GM18505 (cell line): Measurements from ENCODE around the gene PHC2.

ENCODE experiments used
- ATAC-seq: cut with Tn5 transposase; IDR thresholded peaks from one replicate; pipeline ENCODE4 v1.9.1; 2021; ENCODE audit not compliant: unreplicated experiment
- POLR2A ChIP-seq: IDR thresholded peaks from 4 replicates; pipeline ENCODE4 v1.6.1; 2011; ENCODE audit warnings: borderline replicate concordance; ENCODE audit not compliant: insufficient read depth, insufficient read length; ENCODE audit errors: extremely low read depth

Gene PHC2

DNA sequence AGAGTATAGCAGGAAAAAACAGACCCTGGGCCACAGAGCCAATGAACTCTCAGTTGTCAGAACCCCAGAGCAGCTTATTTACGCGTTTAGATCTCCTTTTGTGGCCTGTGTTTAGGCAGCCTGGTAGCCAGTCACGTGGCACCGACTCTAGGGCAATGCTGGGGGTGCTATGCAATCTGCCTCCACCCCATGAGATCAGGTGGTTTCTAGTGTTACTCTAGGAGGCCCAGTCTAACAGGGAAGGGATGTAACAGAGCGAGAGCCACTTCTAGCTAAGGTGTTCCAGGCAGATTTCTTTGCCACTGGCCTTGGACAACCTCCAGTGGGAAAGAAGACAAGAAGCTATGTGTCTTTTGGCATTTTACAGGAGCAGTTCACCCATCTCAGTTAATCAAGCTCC, 98.0 kb downstream of the PHC2 start:
- TF ChIP-seq POLR2A = no peak
- no peak for ATAC-seq

DNA sequence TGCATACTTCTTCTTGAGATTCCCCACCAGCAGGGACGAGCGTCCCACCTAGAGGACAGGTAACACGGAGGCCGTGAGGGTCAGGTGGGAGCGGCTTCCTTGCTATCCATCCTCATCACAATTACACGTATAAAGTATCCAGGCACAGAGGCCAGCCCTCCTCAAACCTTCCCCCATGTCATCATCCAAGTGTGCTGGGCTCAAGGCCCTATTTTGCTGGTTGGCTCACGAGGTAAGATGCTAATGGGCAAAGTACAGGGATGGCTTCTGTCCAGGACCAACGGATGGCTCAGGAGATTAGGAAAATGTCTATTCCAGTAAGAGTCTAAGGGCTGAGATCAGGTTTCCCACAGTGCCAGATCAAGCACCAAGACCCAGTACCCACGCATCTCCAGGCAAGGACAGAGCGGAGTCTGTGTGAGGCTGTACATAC, 98.5 kb downstream of the PHC2 start:
- no peak for TF ChIP-seq POLR2A
- ATAC-seq = no peak

DNA sequence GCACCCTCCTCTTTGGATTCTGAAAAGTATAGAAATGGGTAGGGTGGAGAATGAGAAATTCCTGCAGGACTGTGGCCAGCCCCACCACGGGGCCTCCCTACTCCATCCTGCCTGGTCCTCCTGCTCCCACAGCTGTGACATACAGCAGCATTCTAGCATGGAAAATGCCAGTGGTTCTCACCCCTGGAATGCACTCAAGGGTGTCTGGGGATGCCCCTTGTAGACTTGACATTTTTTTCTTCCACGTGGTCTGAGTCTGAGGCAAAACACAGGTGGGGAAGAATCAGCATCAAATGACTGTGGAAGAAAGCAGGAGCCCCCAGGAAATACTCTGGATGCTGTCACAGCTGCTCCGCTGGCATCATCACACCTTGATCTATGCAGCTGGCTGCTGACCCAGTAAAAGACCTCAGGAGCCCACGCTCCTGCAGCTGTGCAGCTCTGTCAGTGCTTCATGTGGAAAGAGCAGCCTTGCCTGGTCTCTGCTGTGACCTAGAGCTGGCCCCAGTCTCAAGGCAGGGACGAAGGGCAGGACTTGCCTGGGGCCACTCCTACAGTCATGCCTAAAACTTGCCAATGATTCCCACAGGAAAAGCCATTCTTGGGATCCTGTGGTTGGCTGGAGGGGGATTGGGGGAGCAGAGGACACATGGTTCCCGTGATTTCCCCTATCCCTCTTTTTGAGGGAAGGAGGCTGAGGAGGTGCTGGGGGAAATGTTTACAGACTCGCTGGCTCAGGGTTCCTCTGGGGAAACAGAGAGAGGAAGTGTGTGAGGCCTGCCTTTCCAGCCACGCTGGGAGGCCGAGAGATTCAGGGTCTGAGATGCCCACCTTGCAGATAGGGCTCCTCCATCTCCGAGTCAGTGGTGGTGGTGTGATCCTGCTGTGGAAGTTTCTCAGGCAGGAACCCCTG, 99.2 kb downstream of the PHC2 start:
- no peak for TF ChIP-seq POLR2A
- ATAC-seq = no peak

DNA sequence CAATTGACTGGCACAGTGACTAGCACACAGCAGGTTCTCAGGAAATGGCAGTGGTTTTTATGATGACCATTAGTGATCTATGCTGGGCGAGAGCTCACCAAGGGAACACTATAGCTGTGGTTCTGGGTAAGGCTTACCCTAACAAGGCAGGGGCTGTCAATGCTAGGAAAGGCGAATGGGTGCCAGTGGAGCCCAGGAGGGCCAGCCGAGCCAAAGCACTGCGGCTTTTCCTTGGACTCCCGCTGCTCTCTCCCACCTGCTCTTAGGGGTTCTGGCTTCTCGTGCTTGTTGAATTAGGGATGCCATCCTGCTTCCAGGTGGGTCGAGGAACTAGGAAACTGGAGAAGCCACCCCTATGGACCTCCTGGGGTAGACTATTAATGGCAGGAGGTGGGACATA, 100.0 kb downstream of the PHC2 start:
- no peak for TF ChIP-seq POLR2A
- no peak for ATAC-seq

DNA sequence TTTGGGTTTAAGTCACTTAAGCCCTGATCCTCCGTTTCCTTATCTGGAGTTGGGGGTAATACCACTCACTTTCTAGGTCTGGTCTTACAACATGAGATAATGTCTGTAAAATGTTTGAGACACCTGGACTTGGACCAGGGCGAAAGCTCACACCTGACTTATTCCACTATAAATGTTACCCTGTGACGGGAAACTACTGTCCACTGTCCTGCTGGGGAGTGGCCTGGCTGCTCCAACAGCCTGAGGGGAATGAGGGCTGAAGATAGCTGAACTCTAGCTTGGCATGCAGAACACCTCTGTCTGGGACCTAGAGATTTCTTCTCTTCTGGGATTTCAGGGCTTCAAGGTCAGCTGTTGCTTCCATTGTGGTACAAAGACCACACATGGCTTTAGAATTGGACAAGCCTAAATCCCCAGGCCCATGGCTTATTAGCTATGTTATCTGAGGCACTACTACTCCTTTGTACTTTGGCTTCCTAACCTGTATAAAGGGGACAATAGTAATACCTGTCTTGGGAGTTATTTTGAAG, 100.5 kb downstream of the PHC2 start:
- no peak for ATAC-seq
- TF ChIP-seq POLR2A = no peak

DNA sequence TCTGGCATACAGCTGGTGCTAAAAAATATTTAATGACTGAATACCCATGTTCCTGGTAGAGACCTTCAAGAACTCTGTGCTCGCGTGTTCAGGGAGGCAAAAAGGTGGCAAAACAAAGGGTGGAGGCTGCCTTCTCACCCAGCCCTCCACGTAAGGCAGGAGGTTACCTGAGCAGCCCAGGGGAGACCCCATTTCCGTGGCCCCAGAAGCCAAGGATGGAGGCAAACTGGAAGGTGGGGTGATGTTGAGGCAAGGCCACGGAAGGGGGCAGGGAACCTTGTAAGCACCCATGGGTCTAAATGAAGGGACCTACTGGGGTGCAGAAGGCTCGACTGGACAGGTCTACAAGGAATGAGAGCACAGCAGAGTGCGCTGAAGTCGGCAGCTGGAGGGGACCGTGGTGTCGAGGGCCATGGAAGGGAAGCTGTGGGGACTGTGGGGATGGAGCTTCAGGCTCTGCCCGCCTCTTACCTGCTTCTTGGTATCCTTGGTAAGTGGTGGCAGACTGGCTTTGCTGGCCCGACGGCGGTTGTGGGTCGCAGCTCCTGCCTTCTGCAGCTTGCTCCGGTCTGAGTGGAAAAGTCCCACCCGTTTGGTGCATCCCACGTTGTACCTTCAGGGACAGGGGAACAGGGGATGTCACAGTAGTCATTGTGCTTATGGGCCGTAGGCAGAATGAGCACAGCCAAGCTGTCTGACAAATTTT, 101.1 kb downstream of the PHC2 start:
- no peak for TF ChIP-seq POLR2A
- ATAC-seq = no peak

DNA sequence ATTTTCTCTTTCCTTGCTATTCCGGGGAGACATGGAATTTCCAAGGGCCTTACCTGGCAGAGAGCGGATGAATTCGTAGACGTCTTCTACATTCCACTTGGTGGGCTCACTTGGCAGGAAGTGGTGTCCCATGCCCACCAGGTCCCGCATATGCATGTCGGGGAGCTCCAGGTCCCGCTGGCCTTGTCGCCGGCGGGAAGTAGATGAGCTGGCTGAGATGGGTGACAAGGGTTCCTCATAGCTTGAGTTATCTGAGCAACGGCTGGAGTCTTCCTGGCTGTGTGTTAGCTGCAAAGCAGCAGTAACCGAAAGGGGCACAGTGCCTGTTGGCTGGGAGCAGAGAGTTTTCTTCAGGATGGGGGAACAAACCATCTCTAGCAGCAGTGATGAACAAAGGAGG, 102.1 kb downstream of the PHC2 start:
- no peak for TF ChIP-seq POLR2A
- ATAC-seq = no peak

DNA sequence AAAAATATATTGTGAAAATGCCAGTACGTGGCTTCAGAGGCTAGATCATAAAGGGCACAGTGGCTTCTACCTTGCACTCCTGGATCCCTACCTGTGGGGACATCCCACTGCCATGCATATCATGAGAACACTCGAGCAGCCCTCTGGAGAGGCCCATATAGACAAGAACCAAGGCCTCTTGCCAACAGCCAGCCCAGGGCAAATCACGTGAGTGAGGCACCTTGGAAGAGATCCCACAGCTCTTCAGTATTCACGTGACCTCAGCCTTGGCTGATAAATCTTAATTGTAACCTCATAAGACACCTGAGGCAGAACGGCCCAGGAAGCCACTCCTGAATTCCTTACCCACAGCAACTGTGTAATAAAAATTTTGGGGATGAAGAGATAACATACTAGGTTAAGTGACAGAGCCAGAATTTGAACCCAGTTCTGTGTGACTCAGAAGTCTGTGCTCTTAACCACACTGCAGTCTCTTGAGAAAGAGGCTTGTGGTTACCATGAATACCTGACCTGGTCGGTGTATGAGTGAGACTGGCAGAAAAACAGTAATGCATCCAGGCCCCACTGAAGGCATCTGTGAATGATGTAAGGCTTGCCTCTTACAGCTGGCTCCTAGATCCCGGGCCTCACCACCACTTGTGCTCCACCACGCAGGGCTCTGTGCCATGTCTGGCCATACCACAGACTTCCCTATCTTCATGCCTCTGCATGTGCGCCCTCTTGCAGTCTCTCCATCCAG, 103.1 kb downstream of the PHC2 start:
- no peak for ATAC-seq
- no peak for TF ChIP-seq POLR2A

DNA sequence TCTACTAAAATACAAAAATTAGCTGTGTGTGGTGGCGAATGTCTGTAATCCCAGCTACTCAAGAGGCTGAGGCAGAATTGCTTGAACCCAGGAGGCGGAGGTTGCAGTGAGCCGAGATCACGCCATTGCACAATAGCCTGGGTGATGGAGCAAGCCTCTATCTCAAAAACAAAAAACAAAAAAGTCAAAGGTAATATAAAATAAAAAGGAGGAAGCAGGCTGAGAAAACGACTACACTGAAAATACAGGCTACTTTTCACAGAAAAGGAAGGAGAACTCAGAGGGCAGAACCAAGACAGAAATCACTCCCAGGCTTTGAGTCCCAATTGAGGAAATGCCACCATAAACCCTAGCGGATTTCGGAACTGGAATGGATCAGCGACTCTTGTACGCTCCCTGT, 104.1 kb downstream of the PHC2 start:
- ATAC-seq = no peak
- TF ChIP-seq POLR2A = no peak

DNA sequence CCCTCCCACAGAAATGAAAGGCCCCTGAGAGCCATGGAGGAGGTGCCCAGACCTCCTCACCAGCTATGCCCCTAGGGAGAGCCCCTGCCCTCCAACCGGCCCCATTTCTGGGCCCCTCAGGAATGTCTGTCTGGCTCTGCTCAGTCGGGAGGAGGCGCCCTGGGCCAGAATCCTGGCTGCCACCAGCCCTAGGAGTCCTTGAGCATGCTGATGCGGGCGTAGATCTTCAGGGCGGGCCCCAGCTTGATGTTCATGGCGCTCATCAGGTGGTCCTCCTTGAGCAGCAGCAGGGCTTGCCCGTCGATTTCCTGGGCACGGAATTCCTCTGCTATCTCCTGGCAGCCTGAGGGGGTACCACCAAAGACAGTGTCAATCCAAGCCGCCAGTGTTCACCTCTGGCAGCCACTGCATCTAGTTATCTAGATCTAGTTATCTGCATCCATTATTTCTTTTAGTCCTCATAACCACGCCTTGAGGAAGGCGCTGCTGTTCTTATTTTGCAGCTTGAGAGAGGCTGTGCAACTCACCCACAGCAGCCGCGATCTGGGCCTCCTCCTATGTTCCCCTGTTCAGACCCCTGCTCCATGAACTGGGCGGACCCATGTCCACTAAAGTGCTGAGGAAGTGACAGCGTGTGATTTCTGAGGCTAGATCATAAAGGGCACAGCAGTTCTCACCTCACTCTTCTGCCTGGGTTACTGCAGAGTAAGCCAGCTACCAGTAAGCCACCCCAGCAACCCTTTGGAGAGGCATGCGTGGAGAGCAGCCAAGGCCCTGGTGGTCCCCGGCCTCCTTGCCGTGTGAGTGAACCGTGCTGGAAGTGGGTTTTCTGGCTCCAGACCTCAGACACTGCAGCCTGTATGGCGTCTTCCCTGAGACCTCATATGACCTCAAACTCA, 106.0 kb downstream of the PHC2 start:
- no peak for ATAC-seq
- no peak for TF ChIP-seq POLR2A

DNA sequence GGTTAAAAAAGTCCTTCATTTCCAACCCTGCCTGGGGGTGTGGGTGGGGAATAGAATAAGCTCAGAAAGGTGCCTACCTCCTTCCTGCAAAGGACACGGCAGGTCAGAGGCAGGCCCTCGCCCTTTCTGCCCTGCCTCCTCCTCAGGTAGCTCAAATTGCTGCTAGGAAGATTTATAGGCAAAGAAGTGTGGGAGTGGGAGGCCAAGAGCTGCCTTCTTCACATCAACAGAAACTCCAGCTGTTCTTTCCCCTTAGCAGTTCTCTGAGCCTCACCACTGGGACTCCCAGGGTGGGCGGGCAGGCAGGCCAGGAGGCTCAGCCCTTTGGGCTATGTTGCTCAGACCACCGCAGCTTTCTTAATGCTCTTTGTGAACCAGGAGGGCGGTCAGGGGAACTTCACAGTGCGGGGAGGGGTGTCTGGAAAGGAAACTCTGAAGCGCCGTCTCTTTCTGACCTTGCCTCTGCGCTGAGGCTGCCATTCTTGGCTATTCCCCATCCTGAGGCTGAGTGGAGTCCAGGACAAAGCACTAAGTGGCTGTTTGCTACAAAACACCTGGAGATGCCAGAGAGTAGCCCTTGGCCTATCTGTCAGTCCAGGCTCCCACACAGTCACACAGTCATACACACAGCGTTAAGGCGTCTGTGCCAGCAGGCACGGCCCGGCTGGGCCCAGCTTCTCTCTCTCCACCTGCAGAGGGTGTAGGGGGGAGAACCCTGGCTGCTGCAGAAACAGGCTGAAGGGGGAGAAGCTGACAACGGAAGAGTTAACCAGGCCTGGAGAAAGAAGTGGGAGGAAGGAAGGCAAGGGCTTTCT, 107.0 kb downstream of the PHC2 start:
- ATAC-seq = no peak
- TF ChIP-seq POLR2A = no peak
